ENCODE results near the gene KIRREL3.

KIRREL3 gene

GRCh38 chr11:126548581-126549550 lies 451.7 kb downstream of the KIRREL3 start:
- no peak for TF ChIP-seq CTCF (conservative IDR thresholded peaks at IDR 0.05; ENCODE audit: low read length)
- DNase-seq (ENCODE audit: low read depth) = no peak
- H3K4me3 ChIP-seq (ENCODE audit: low read length) = no peak overlapping the region

GRCh38 chr11:126547691-126548090 lies 452.9 kb downstream of the KIRREL3 start:
- no peak for TF ChIP-seq CTCF (conservative IDR thresholded peaks at IDR 0.05; ENCODE audit: low read length)
- DNase-seq (ENCODE audit: low read depth) = peak; percentile 36
- H3K4me3 ChIP-seq (ENCODE audit: low read length) = no peak overlapping the region

- TF ChIP-seq CTCF (conservative IDR thresholded peaks at IDR 0.05; ENCODE audit: low read length) = no peak
- no peak overlapping the region for H3K4me3 ChIP-seq (ENCODE audit: low read length)
- peak; percentile 92 for DNase-seq (ENCODE audit: low read depth)
Observed at GRCh38 chr11:126547161-126547560, 453.4 kb downstream of the KIRREL3 start.

- H3K4me3 ChIP-seq (ENCODE audit: low read length) = no peak overlapping the region
- no peak for TF ChIP-seq CTCF (conservative IDR thresholded peaks at IDR 0.05; ENCODE audit: low read length)
- no peak for DNase-seq (ENCODE audit: low read depth)
Observed at GRCh38 chr11:126546694-126547093, 453.9 kb downstream of the KIRREL3 start.

GRCh38 chr11:126546191-126546590 lies 454.4 kb downstream of the KIRREL3 start:
- DNase-seq (ENCODE audit: low read depth) = peak; percentile 19
- TF ChIP-seq CTCF (conservative IDR thresholded peaks at IDR 0.05; ENCODE audit: low read length) = no peak
- H3K4me3 ChIP-seq (ENCODE audit: low read length) = no peak overlapping the region

GRCh38 chr11:126545057-126545555 lies 455.5 kb downstream of the KIRREL3 start:
- no peak overlapping the region for H3K4me3 ChIP-seq (ENCODE audit: low read length)

More at GRCh38 chr11:126545057-126545555, 455.5 kb downstream of the KIRREL3 start:
- no peak for DNase-seq (ENCODE audit: low read depth)
- no peak for TF ChIP-seq CTCF (conservative IDR thresholded peaks at IDR 0.05; ENCODE audit: low read length)

All from AG10803 (cell line).